ENCODE measurements around the gene COPB1. TPM values are rescaled to one million over a fixed set of nuclear protein-coding genes. Genes with fewer than 3 reads are reported as not detected.

COPB1 gene
- total and polyA plus RNA-seq, 2 of the 8 experiments (the other 6 are each of a cell fraction or from before 2014, with no cell fraction given), result 28.7 to 72.1 TPM

DNA sequence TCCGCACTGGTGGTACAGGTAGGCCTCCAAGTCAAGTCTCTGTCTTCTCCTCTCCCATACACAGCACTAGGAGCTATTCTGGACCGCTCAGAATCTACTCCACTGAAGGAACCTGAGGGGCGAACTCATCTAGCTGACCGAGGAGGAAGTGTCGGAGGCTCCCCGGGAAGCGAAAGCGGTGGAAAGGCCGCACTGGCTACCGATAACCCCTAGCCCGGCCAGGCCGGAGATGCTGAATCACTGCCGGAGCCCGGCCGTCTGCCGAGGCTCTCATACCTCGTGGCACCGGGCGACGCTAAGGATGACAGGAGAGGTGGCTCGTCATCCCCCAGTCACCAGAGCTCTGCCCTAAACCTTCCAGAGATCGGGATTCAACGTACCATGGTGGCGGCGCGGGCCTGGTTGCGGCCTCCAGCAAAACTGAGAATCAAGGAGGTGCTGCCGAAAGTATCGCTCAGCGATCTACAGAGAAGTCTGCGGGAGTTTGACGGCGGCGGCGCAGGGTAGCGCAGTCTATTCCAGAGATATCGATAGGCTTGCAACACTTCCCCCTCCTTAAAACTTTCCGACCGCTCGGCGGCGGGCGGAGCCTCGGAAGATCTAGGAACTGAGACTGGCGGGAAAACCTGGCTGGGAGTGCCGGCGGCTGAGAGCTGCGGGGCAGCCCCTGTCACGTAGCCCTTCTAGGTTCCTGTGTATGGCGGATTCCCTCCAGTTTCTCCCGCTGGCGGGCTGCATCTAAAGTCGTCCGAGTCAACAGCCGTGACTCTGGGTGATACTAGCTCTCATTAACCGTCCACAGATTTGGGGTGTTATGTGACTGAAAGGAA is 20.5 kb upstream of the COPB1 start, which contains the start of gene PSMA1 (continued):
- TF ChIP-seq, protein P1, sequence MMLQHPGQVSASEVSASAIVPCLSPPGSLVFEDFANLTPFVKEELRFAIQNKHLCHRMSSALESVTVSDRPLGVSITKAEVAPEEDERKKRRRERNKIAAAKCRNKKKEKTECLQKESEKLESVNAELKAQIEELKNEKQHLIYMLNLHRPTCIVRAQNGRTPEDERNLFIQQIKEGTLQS (IDR thresholded peaks at IDR 0.05; ENCODE audit: insufficient read depth, low read depth, low read length), result no peak
- TF ChIP-seq SP1 (IDR thresholded peaks at IDR 0.05; ENCODE audit: low read depth, low read length) (peak; percentile 98), POU5F1 (IDR thresholded peaks at IDR 0.05; ENCODE audit: low read depth, low read length) (0 out of 2 replicates have a peak, but pooled peaks have one; percentile 40), YY1 (IDR thresholded peaks at IDR 0.05; ENCODE audit: low read depth, low read length) (peak; percentile 86), KDM1A (IDR thresholded peaks at IDR 0.05; ENCODE audit: borderline replicate concordance, low read length) (peak; percentile 18; the same call in 1 of the 2 replicates), TAF7 (optimal IDR thresholded peaks at IDR 0.05; ENCODE audit: borderline replicate concordance, low read depth, low read length) (peak; percentile 76), JUN (IDR thresholded peaks at IDR 0.05; ENCODE audit: low read depth, low read length) (no peak), TEAD4 (IDR thresholded peaks at IDR 0.05; ENCODE audit: low read depth, low read length) (0 out of 2 replicates have a peak, but pooled peaks have one; percentile 29), KDM4A (IDR thresholded peaks at IDR 0.05; ENCODE audit: low read depth, low read length, severe bottlenecking) (peak; percentile 63), BCL11A (IDR thresholded peaks at IDR 0.05; ENCODE audit: low read depth in 2 of 2, low read length in 2 of 2) (no peak), NANOG (IDR thresholded peaks at IDR 0.05; ENCODE audit: insufficient read depth, low read depth, low read length, poor library complexity, severe bottlenecking) (peak; percentile 71), EZH2 (IDR thresholded peaks at IDR 0.05; ENCODE audit: low read depth, low read length, severe bottlenecking) (no peak), HDAC6 (IDR thresholded peaks at IDR 0.05; ENCODE audit: low read depth, low read length) (no peak), BRCA1 (IDR thresholded peaks at IDR 0.05; ENCODE audit: low read depth, low read length) (no peak), CHD1 (IDR thresholded peaks at IDR 0.05; ENCODE audit: low read depth, low read length) (no peak), GTF2F1 (IDR thresholded peaks at IDR 0.05; ENCODE audit: borderline replicate concordance, low read depth, low read length) (no peak; the same call in 1 of the 2 replicates)
- TF ChIP-seq, protein P2, sequence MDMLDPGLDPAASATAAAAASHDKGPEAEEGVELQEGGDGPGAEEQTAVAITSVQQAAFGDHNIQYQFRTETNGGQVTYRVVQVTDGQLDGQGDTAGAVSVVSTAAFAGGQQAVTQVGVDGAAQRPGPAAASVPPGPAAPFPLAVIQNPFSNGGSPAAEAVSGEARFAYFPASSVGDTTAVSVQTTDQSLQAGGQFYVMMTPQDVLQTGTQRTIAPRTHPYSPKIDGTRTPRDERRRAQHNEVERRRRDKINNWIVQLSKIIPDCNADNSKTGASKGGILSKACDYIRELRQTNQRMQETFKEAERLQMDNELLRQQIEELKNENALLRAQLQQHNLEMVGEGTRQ (IDR thresholded peaks at IDR 0.05; ENCODE audit: low read length), result no peak
- TF ChIP-seq, protein P3, sequence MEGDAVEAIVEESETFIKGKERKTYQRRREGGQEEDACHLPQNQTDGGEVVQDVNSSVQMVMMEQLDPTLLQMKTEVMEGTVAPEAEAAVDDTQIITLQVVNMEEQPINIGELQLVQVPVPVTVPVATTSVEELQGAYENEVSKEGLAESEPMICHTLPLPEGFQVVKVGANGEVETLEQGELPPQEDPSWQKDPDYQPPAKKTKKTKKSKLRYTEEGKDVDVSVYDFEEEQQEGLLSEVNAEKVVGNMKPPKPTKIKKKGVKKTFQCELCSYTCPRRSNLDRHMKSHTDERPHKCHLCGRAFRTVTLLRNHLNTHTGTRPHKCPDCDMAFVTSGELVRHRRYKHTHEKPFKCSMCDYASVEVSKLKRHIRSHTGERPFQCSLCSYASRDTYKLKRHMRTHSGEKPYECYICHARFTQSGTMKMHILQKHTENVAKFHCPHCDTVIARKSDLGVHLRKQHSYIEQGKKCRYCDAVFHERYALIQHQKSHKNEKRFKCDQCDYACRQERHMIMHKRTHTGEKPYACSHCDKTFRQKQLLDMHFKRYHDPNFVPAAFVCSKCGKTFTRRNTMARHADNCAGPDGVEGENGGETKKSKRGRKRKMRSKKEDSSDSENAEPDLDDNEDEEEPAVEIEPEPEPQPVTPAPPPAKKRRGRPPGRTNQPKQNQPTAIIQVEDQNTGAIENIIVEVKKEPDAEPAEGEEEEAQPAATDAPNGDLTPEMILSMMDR (IDR thresholded peaks at IDR 0.05; ENCODE audit: control extremely low read depth in 1 of 3, insufficient read depth in 1 of 3, low read depth in 1 of 3, low read length in 3 of 3), result no peak

All from H1 (cell line).